ENCODE data around the gene SLC25A17.
A peak's percentile ranks its signal among the peaks of the same experiment; 100 is the strongest.

The SLC25A17 gene

GRCh38 chr22:40823426-40823825, 4.3 kb upstream of the SLC25A17 start:
- Histone ChIP-seq H3K9ac (ENCODE audit: low read length in 5 of 5) (no peak overlapping the region), H3K4me3 (ENCODE audit: low read depth in 1 of 5, low read length in 5 of 5) (no peak overlapping the region)

GRCh38 chr22:40819599-40820140, 524 bp upstream of the SLC25A17 start:
- H3K9ac ChIP-seq (ENCODE audit: low read length in 5 of 5) = peak overlapping the region in 4 of 5 donors; percentile 69 to 95 (median 77)
- H3K4me3 ChIP-seq (ENCODE audit: low read depth in 1 of 5, low read length in 5 of 5) = peak overlapping the region; percentile 79 to 99 (median 99)
- peaks cover 5 to 22% (median 15%) of the 10 kb centered on the region in 5 donors for H3K36me3 ChIP-seq (ENCODE audit: control insufficient read depth in 5 of 5, insufficient read depth in 5 of 5, low read length in 5 of 5)
- peaks cover 6 to 33% (median 30%) of the 10 kb centered on the region in 5 donors for H3K4me1 ChIP-seq (ENCODE audit: control insufficient read depth in 5 of 5, insufficient read depth in 5 of 5, low read length in 5 of 5)
- H3K27me3 ChIP-seq (ENCODE audit: control insufficient read depth in 5 of 5, insufficient read depth in 4 of 5, low read length in 5 of 5) = no peaks in the 10 kb centered on the region
- H3K9me3 ChIP-seq (ENCODE audit: control insufficient read depth in 5 of 5, low read length in 5 of 5) = no peaks in the 10 kb centered on the region
- peak overlapping the region; percentile 82 for H3K27ac ChIP-seq (ENCODE audit: low read depth, low read length)

More at GRCh38 chr22:40823426-40823825, 4.3 kb upstream of the SLC25A17 start:
- peaks cover 4 to 17% (median 15%) of the 10 kb centered on the region in 5 donors for H3K4me1 ChIP-seq (ENCODE audit: control insufficient read depth in 5 of 5, insufficient read depth in 5 of 5, low read length in 5 of 5)
- no peaks in the 10 kb centered on the region for H3K9me3 ChIP-seq (ENCODE audit: control insufficient read depth in 5 of 5, low read length in 5 of 5)
- no peak overlapping the region for H3K27ac ChIP-seq (ENCODE audit: low read depth, low read length)
- H3K27me3 ChIP-seq (ENCODE audit: control insufficient read depth in 5 of 5, insufficient read depth in 4 of 5, low read length in 5 of 5) = no peaks in the 10 kb centered on the region
- peaks cover 15 to 38% (median 31%) of the 10 kb centered on the region in 5 donors for H3K36me3 ChIP-seq (ENCODE audit: control insufficient read depth in 5 of 5, insufficient read depth in 5 of 5, low read length in 5 of 5)

GRCh38 chr22:40818192-40818746, 877 bp downstream of the SLC25A17 start:
- Histone ChIP-seq H3K9ac (ENCODE audit: low read length in 5 of 5) (peak overlapping the region; percentile 92 to 95 (median 95)), H3K4me3 (ENCODE audit: low read depth in 1 of 5, low read length in 5 of 5) (peak overlapping the region; percentile 99 to 100 (median 99)), H3K4me1 (ENCODE audit: control insufficient read depth in 5 of 5, insufficient read depth in 5 of 5, low read length in 5 of 5) (peaks cover 6 to 33% (median 30%) of the 10 kb centered on the region in 5 donors), H3K27ac (ENCODE audit: low read depth, low read length) (no peak overlapping the region), H3K36me3 (ENCODE audit: control insufficient read depth in 5 of 5, insufficient read depth in 5 of 5, low read length in 5 of 5) (peaks cover 0 to 9% (median 3%) of the 10 kb centered on the region in 5 donors), H3K27me3 (ENCODE audit: control insufficient read depth in 5 of 5, insufficient read depth in 4 of 5, low read length in 5 of 5) (no peaks in the 10 kb centered on the region), H3K9me3 (ENCODE audit: control insufficient read depth in 5 of 5, low read length in 5 of 5) (no peaks in the 10 kb centered on the region)

- no peaks in the 10 kb centered on the region for H3K27me3 ChIP-seq (ENCODE audit: control insufficient read depth in 5 of 5, insufficient read depth in 4 of 5, low read length in 5 of 5)
- H3K36me3 ChIP-seq (ENCODE audit: control insufficient read depth in 5 of 5, insufficient read depth in 5 of 5, low read length in 5 of 5) = peaks cover 0 to 6% (median 0%) of the 10 kb centered on the region in 5 donors
- no peaks in the 10 kb centered on the region for H3K9me3 ChIP-seq (ENCODE audit: control insufficient read depth in 5 of 5, low read length in 5 of 5)
- H3K9ac ChIP-seq (ENCODE audit: low read length in 5 of 5) = peak overlapping the region in 3 of 5 donors; percentile 14 to 95 (median 94)
- peaks cover 6 to 33% (median 30%) of the 10 kb centered on the region in 5 donors for H3K4me1 ChIP-seq (ENCODE audit: control insufficient read depth in 5 of 5, insufficient read depth in 5 of 5, low read length in 5 of 5)
- peak overlapping the region; percentile 99 to 100 (median 99) for H3K4me3 ChIP-seq (ENCODE audit: low read depth in 1 of 5, low read length in 5 of 5)
- H3K27ac ChIP-seq (ENCODE audit: low read depth, low read length) = no peak overlapping the region
Measured at GRCh38 chr22:40817737-40818136, 1.4 kb downstream of the SLC25A17 start.

GRCh38 chr22:40813912-40814315, 5.2 kb downstream of the SLC25A17 start:
- no peaks in the 10 kb centered on the region for H3K27me3 ChIP-seq (ENCODE audit: control insufficient read depth in 5 of 5, insufficient read depth in 4 of 5, low read length in 5 of 5)
- H3K4me1 ChIP-seq (ENCODE audit: control insufficient read depth in 5 of 5, insufficient read depth in 5 of 5, low read length in 5 of 5) = peaks cover 5 to 22% (median 20%) of the 10 kb centered on the region in 5 donors
- peaks cover 0 to 3% (median 0%) of the 10 kb centered on the region in 5 donors for H3K36me3 ChIP-seq (ENCODE audit: control insufficient read depth in 5 of 5, insufficient read depth in 5 of 5, low read length in 5 of 5)
- no peak overlapping the region for H3K27ac ChIP-seq (ENCODE audit: low read depth, low read length)
- no peak overlapping the region for H3K4me3 ChIP-seq (ENCODE audit: low read depth in 1 of 5, low read length in 5 of 5)
- H3K9ac ChIP-seq (ENCODE audit: low read length in 5 of 5) = no peak overlapping the region
- no peaks in the 10 kb centered on the region for H3K9me3 ChIP-seq (ENCODE audit: control insufficient read depth in 5 of 5, low read length in 5 of 5)

- peaks cover 0 to 4% (median 0%) of the 10 kb centered on the region in 5 donors for H3K36me3 ChIP-seq (ENCODE audit: control insufficient read depth in 5 of 5, insufficient read depth in 5 of 5, low read length in 5 of 5)
- no peak overlapping the region for H3K27ac ChIP-seq (ENCODE audit: low read depth, low read length)
- no peaks in the 10 kb centered on the region for H3K27me3 ChIP-seq (ENCODE audit: control insufficient read depth in 5 of 5, insufficient read depth in 4 of 5, low read length in 5 of 5)
- no peaks in the 10 kb centered on the region for H3K9me3 ChIP-seq (ENCODE audit: control insufficient read depth in 5 of 5, low read length in 5 of 5)
- peaks cover 0 to 6% (median 0%) of the 10 kb centered on the region in 5 donors for H3K4me1 ChIP-seq (ENCODE audit: control insufficient read depth in 5 of 5, insufficient read depth in 5 of 5, low read length in 5 of 5)
- peak overlapping the region in 1 of 5 donors; percentile 30 for H3K9ac ChIP-seq (ENCODE audit: low read length in 5 of 5)
- no peak overlapping the region for H3K4me3 ChIP-seq (ENCODE audit: low read depth in 1 of 5, low read length in 5 of 5)
Measured at GRCh38 chr22:40808018-40808841, 10.9 kb downstream of the SLC25A17 start.

- Histone ChIP-seq H3K4me1 (ENCODE audit: control insufficient read depth in 5 of 5, insufficient read depth in 5 of 5, low read length in 5 of 5) (peaks cover 0 to 6% (median 0%) of the 10 kb centered on the region in 5 donors), H3K27ac (ENCODE audit: low read depth, low read length) (no peak overlapping the region), H3K36me3 (ENCODE audit: control insufficient read depth in 5 of 5, insufficient read depth in 5 of 5, low read length in 5 of 5) (peaks cover 0 to 4% (median 0%) of the 10 kb centered on the region in 5 donors), H3K9me3 (ENCODE audit: control insufficient read depth in 5 of 5, low read length in 5 of 5) (no peaks in the 10 kb centered on the region), H3K4me3 (ENCODE audit: low read depth in 1 of 5, low read length in 5 of 5) (no peak overlapping the region), H3K27me3 (ENCODE audit: control insufficient read depth in 5 of 5, insufficient read depth in 4 of 5, low read length in 5 of 5) (no peaks in the 10 kb centered on the region), H3K9ac (ENCODE audit: low read length in 5 of 5) (no peak overlapping the region)
Measured at GRCh38 chr22:40806711-40807110, 12.4 kb downstream of the SLC25A17 start.

GRCh38 chr22:40805699-40806203, 13.4 kb downstream of the SLC25A17 start:
- Histone ChIP-seq H3K27ac (ENCODE audit: low read depth, low read length) (no peak overlapping the region), H3K9me3 (ENCODE audit: control insufficient read depth in 5 of 5, low read length in 5 of 5) (no peaks in the 10 kb centered on the region), H3K27me3 (ENCODE audit: control insufficient read depth in 5 of 5, insufficient read depth in 4 of 5, low read length in 5 of 5) (no peaks in the 10 kb centered on the region), H3K4me3 (ENCODE audit: low read depth in 1 of 5, low read length in 5 of 5) (no peak overlapping the region), H3K36me3 (ENCODE audit: control insufficient read depth in 5 of 5, insufficient read depth in 5 of 5, low read length in 5 of 5) (peaks cover 0 to 4% (median 0%) of the 10 kb centered on the region in 5 donors), H3K9ac (ENCODE audit: low read length in 5 of 5) (no peak overlapping the region), H3K4me1 (ENCODE audit: control insufficient read depth in 5 of 5, insufficient read depth in 5 of 5, low read length in 5 of 5) (peaks cover 0 to 6% (median 0%) of the 10 kb centered on the region in 5 donors)

- Histone ChIP-seq H3K9ac (ENCODE audit: low read length in 5 of 5) (no peak overlapping the region), H3K9me3 (ENCODE audit: control insufficient read depth in 5 of 5, low read length in 5 of 5) (no peaks in the 10 kb centered on the region), H3K36me3 (ENCODE audit: control insufficient read depth in 5 of 5, insufficient read depth in 5 of 5, low read length in 5 of 5) (peaks cover 0 to 4% (median 0%) of the 10 kb centered on the region in 5 donors), H3K27ac (ENCODE audit: low read depth, low read length) (no peak overlapping the region), H3K27me3 (ENCODE audit: control insufficient read depth in 5 of 5, insufficient read depth in 4 of 5, low read length in 5 of 5) (no peaks in the 10 kb centered on the region), H3K4me1 (ENCODE audit: control insufficient read depth in 5 of 5, insufficient read depth in 5 of 5, low read length in 5 of 5) (peaks cover 0 to 6% (median 0%) of the 10 kb centered on the region in 5 donors), H3K4me3 (ENCODE audit: low read depth in 1 of 5, low read length in 5 of 5) (no peak overlapping the region)
Measured at GRCh38 chr22:40805239-40805638, 13.9 kb downstream of the SLC25A17 start.
